GM19025 (cell line): ENCODE measurements around the gene FLT4.
"Not testable (repeated sequence)": the region's sequence is repeated elsewhere in the genome, so short reads cannot be mapped to it uniquely, and the experiment has no call there.

Source experiments
- ATAC-seq: cut with Tn5 transposase; IDR thresholded peaks from one replicate; pipeline ENCODE4 v1.9.1; 2021; ENCODE audit warnings: mild to moderate bottlenecking, low read depth, moderate library complexity; ENCODE audit not compliant: unreplicated experiment

FLT4 gene

DNA sequence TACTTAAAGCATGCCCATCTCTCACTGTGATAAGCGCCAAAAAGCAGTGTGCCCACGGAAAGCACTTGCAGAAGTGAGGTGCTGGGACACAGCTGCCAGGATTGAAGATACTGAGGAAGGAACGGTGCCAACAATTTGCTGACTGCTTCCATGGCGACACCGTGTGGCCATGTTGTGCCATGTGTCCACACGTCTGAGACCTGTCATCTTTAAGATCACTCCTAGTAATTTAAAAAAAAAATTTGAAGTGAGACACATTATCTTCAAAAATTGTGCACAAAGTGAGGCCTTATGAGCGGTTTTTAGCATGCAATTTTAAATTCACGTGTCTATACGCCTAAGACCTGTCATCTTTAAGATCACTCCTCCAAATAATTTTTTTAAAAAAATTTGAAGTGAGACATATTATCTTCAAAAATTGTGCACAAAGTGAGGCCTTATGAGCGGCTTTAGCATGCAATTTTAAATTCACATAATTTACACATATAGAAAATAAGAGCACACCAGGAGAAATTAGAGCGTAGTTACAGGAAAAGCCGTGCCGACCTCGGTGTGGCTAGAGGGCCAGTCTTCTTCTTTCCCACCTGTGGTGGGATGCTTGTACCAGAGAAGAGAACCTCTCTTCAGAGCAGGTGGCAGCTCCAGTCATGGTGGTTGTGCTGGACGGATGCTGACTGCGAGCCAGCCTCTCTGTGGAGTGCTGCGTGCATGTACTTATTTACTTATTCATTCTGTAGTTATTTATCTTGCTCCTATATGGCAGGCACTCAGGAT is 21.4 kb upstream of the FLT4 start:
- ATAC-seq = no peak

DNA sequence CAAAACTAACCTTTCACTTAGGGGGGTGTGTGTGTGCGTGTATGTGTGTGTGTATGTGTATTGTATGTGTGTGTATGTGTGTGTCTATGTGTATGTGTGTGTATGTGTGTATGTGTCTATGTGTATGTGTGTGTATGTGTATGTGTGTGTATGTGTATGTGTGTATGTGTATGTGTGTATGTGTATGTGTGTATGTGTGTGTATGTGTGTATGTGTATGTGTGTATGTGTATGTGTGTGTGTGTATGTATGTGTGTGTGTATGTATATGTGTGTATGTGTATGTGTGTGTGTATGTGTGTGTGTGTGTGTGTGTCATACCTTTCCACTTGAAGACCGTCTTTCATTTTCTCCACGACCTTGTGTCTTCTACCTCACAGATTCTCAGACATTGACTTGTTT is 20.8 kb upstream of the FLT4 start:
- ATAC-seq = no peak

DNA sequence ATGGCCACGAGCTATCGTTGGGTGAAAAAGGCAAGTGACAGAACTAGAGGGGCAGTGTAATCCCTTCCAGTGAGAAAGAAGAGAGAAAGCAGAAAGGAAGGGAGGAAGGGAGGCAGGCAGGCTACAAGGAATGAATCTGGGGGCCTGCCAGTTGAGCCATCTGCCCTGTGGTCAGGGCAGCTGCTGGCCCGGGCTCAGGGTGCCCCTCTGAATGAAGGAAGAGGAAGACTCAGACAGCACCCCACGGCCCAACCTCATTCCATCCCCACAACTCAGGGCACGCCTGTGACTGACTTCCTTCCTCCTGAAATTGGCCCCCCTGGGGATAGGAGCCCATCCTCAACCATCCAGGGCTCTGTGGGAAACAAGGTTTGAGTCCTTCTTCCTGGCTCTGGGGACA is 20.3 kb upstream of the FLT4 start:
- ATAC-seq = no peak

DNA sequence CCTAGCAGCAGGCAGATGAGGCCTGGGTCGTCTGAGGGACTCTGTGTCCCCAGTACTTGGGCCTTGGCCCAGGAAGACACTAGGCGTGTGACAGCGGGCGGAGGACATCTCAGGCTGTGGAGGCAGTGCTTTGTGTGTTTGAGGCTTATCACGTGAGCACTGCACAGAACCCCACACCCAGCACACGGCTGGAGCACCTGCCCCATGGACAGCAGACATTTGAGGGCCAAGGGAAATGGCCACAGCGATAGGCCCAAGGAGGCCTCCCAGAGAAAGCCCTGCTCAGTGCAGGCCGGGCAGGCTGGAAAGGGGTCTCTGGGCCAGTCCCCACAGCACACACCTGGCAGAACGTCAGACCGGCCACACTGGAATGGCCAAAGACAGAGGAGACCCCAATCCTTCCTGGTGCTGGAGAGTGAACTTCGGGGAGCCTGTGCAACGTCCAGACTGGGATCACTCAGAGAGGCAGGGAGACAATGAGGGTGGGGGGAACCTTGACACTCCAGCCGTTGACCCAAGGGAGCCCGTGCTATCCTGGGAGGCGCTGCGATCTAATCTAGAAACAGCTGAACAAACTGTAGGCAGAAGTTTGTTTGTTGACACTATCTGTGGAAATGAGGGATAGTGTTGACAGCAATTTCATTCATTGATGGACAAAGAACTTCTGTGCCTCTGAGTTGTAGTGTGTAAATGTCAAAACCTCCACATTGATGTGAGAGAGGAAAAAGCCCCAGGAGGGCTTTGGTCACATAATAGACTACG is 19.6 kb upstream of the FLT4 start:
- ATAC-seq = no peak

DNA sequence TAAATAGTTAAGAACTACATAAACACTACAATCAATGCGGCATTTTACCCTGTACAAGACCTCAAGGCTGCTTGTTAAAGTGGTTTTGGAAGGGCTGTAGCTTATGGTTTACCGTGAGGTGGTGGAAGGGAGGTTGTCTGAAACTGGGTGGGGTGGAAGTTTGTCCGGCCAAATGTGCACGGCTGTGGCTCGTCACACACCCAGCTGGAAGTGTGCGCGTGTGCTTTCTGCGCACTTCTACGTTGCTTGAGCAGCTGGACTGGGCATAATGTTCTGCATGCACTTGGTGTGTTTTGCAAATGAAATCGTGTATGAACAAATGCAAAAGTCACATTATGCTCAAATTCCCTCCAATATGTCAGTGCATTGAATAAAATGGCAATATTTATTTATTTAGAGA is 17.4 kb upstream of the FLT4 start:
- no peak for ATAC-seq

DNA sequence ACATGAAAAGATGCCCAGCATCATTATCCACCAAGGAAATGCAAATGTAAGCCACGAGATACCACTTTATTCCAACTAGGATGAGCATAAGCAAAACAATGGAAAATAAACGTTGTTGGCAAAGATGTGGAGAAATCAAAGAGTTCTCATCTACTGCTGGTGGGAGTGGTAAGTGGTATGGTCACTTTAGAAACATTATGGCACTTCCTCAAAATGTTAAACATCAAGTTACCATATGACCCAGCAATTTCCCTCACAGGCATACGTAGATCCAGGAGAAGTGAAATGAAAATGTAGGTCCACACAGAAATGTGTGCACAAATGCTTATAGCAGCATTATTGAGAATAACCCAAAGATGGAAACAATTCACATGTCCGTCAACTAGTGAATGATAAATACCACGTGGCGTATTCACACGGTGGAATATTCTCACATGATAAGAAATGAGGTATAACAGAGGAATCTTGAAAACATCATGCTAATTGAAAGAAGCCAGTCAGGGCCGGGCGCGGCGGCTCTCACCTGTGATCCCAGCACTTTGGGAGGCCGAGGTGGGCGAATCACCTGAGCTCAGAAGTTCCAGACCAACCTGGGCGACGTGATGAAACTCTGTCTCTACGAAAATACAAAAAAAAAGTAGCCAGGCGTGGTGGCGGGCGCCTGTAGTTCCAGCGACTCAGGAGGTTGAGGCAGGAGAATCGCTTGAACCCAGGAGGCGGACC is 16.4 kb upstream of the FLT4 start:
- no peak for ATAC-seq

DNA sequence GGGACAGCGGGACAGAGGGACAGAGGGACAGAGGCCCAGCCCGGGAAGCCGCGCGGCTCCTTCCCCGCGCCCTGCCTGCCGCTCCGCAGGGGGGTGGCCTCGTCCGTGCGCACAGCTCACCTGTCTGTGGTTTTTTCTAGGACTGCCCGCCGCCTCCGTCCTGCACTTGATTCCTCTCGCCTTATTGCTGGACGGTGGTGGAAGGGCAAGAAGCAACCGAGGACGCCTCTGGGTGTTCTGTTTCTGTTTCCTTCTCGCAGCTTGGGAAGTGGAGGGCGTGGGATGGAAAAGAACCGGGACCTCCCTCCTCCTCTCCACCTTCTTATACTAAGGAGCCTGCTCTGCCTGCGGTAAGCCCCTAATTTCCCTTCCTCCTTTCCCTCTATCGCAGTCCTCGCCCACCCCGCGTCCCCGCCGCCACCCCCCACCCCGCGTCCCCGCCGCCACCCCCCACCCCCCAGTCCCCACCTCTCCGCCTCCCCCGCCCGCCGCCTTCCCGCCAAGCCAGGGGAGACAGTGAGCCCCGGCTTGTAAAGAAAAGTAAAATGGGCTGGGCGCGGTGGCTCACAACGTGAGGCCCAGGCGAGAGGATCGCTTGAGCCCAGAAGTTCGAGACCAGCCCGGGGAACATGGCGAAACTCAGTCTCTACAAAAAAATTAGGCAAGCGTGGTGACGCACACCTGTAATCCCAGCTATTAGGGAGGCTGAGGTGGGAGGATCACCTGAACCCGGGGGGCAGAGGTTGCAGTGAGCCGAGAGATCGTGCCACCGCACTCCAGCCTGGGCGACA is 9.6 kb upstream of the FLT4 start:
- ATAC-seq = no peak

GRCh38 chr5:180655243-180655642 is 5.8 kb upstream of the FLT4 start:
- not testable (repeated sequence) for ATAC-seq

DNA sequence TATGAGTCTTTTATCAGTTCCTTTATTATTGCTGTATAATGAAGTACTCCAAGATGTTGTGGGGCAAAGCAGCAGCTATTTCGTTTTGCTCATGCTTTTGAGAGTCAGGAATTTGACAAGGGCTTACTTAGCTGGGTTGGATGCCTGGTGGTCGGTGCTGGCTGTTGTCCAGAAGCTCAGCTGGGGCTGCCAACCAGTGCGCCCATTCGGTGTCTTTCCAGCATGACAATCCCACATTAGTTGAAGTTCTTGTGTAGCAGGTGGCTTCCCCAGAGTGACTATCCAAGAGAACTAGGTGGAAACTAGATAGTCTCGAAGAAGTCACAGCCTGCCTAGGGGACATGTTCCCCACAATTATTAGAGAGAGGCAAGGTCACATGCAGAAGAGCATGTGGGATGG is 3.4 kb upstream of the FLT4 start:
- no peak for ATAC-seq

- ATAC-seq = no peak
Observed at GRCh38 chr5:180652346-180652745, 2.9 kb upstream of the FLT4 start.

- ATAC-seq = no peak
Observed at GRCh38 chr5:180648658-180649296, 623 bp downstream of the FLT4 start.

- no peak for ATAC-seq
Observed at GRCh38 chr5:180647941-180648500, 1.4 kb downstream of the FLT4 start.

DNA sequence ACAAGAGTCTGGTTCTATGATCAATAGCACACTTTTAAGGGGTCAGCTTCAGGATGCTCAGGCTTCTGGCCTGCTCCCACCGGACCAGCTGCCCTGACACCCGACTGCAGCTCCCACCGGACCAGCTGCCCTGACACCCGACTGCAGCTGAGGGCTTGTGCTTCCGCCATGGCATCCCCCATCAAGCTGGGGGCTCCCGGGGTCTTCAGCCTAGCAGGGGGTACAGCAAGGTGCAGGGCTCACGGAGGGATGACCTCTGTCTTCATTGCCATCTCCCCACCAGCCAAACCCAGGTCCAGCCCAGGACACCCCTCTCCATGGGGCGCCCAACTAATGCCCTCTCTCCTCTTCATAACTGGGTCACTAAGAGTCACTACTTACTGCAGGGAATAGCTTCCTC is 1.9 kb downstream of the FLT4 start:
- ATAC-seq = no peak

DNA sequence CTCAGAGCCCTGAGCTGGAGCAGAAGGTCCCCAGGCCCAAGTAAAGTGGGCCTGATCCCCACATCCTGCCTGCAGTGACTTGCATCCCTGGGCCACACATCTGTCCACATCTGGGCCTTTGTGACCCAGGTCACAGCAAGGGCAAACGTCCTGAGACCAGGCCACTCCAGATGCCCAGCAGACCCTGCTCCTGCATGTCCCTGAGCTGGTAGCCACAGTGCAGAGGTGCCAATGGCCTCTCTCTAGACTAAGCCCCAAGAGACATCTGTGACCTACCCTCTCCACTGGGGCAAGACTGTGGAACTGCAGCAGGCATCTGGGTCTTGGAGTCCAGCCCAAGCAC is 2.5 kb downstream of the FLT4 start:
- ATAC-seq = no peak

- ATAC-seq = no peak
Observed at GRCh38 chr5:180646289-180646962, 3.0 kb downstream of the FLT4 start.

DNA sequence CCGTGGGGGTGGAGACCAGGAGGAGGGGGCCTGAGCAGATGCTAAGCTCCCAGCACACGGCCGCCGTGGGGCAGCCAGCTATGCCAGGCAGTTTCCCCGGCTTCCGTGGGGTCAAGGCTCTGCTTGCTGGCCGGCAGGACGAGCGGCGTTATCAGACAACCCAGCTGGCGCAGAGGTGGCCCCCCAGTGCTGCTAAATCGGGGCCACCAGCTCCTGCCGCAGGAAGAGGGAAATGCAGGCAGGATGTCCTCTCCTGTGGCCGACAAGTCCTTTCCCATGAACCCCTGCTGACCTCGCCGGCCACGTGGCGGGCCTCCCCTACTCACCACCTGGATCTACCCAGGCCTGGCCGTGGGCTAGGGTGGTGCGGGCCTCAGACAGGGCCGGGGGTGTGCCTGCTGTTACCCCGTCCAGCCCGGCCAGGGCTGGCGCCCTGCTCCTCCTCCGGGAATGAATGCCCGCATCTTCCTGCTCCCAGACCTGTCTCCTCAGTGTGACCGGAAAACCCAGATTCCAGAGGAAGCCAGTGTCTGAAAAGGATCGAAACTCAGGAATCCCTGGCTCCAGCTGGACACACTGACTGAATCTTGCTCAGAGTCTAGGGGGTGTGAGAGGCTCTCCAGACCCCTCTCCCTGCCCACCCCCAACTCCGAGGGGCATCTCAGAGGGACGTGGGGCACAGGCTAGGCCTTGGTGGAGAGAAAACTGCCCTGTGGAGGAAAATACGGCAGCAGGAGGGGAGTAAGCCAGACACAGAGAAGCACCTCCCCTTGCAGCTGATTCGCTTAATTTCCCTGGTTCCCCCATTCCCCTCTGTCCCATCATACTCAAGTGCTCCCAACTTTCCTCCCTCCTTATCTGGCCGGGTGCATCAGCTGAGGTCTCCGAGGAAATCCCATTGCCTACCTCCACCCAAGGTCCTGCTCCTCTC is 3.9 kb downstream of the FLT4 start:
- ATAC-seq = no peak

DNA sequence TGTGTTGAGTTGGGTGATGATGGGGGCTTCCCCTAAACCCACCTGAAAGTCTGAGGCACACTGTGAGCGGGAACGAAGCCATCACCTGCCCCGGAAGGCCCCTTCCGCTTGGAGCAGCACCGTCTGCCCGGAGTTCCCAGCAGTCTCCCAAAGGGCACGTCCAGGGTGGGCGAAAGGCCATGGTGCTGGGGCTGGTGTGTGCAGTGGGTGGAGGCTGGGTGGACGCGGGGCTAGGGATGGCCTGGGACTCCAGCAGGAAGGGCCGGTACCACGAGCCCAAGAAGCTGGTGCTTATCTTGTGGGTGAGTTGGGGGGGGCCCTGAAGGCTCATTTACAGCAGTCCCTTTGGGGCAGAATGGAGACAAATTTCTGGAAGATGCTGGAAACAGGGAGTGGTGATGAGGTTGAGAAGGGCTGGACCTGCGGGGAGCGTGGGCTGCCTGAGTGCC is 4.6 kb downstream of the FLT4 start:
- no peak for ATAC-seq

DNA sequence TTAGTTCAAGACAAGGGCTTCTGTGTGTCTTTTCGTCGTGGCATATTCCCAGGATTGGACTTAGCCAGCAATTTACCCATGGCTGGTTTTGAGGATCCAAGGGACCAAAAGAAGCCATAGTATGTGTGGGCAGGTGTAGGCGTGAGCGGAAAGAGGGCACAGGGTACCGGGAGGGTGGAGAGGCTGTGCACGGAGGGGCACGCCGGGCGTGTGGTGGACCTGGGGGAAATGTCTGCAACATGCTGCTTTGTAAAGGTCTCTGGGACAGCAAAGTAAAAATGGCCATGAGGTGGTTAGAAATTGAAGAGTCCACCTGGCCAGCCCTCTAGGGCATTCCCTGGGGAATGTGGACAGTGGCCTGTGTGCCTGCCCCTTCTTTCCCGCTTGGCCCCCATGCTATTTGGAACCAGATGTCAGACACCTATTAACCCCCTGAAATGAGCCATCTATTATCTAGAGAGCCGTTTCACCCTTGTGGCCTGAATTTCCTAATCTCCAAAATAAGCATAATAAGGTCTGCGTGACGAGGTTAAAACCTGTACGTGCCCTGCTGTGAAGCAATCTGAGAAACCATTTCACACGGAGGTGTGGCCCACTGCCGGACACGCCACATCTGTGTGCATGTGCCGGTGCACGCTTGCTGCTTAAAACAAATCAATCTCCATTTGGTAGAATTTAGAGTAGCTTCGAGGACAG is 5.1 kb downstream of the FLT4 start:
- ATAC-seq = no peak
